ENCODE data around the gene DYSF.

GRCh38 chr2:71505770-71506140 is 52.4 kb downstream of the DYSF start:
- TF ChIP-seq EP300 (IDR thresholded peaks at IDR 0.05; ENCODE audit: borderline replicate concordance in 1 of 2, low read depth in 1 of 2, low read length in 1 of 2): no peak
- TF ChIP-seq, protein P1, sequence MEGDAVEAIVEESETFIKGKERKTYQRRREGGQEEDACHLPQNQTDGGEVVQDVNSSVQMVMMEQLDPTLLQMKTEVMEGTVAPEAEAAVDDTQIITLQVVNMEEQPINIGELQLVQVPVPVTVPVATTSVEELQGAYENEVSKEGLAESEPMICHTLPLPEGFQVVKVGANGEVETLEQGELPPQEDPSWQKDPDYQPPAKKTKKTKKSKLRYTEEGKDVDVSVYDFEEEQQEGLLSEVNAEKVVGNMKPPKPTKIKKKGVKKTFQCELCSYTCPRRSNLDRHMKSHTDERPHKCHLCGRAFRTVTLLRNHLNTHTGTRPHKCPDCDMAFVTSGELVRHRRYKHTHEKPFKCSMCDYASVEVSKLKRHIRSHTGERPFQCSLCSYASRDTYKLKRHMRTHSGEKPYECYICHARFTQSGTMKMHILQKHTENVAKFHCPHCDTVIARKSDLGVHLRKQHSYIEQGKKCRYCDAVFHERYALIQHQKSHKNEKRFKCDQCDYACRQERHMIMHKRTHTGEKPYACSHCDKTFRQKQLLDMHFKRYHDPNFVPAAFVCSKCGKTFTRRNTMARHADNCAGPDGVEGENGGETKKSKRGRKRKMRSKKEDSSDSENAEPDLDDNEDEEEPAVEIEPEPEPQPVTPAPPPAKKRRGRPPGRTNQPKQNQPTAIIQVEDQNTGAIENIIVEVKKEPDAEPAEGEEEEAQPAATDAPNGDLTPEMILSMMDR (IDR thresholded peaks at IDR 0.05): no peak
- TF ChIP-seq MXI1 (IDR thresholded peaks at IDR 0.05; ENCODE audit: low read depth, low read length): no peak
- no peak for TF ChIP-seq GABPA (IDR thresholded peaks at IDR 0.05; ENCODE audit: low read depth)
- TF ChIP-seq, protein P2, sequence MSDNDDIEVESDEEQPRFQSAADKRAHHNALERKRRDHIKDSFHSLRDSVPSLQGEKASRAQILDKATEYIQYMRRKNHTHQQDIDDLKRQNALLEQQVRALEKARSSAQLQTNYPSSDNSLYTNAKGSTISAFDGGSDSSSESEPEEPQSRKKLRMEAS (IDR thresholded peaks at IDR 0.05; ENCODE audit: low read depth): no peak
- no peak for TF ChIP-seq YY1 (IDR thresholded peaks at IDR 0.05; ENCODE audit: low read depth)
- TF ChIP-seq RFX5 (IDR thresholded peaks at IDR 0.05; ENCODE audit: low read length): no peak
- no peak for TF ChIP-seq JUND (IDR thresholded peaks at IDR 0.05)
- TF ChIP-seq POLR2AphosphoS5 (IDR thresholded peaks at IDR 0.05; ENCODE audit: low read depth, low read length): no peak
- TF ChIP-seq, protein P3, sequence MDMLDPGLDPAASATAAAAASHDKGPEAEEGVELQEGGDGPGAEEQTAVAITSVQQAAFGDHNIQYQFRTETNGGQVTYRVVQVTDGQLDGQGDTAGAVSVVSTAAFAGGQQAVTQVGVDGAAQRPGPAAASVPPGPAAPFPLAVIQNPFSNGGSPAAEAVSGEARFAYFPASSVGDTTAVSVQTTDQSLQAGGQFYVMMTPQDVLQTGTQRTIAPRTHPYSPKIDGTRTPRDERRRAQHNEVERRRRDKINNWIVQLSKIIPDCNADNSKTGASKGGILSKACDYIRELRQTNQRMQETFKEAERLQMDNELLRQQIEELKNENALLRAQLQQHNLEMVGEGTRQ (IDR thresholded peaks at IDR 0.05; ENCODE audit: borderline replicate concordance, low read depth, low read length): no peak
- TF ChIP-seq EZH2phosphoT487 (IDR thresholded peaks at IDR 0.05; ENCODE audit: borderline replicate concordance, low read depth): no peak
- no peak for TF ChIP-seq SMC3 (IDR thresholded peaks at IDR 0.05; ENCODE audit: low read depth, low read length)
- no peak for TF ChIP-seq TAF1 (IDR thresholded peaks at IDR 0.05; ENCODE audit: borderline replicate concordance, low read depth, low read length)
